Loucy (cell line): Measurements from ENCODE around the gene RHOG.

Source experiments
- H2AFZ ChIP-seq: fragments of 200-600 bp; sonication (generic); 2 replicates; pipeline ENCODE4 v1.6.0; 2016; ENCODE audit warnings: antibody characterized with exemption, mild to moderate bottlenecking, low read length, moderate library complexity
- H3F3A ChIP-seq: fragments of 200-600 bp; 2 replicates; pipeline ENCODE4 v1.6.0; 2016; ENCODE audit warnings: antibody characterized with exemption, low read depth, mild to moderate bottlenecking
- H3K27me3 ChIP-seq: fragments of 200-600 bp; sonication (generic); 2 replicates; pipeline ENCODE4 v1.6.1; 2014; ENCODE audit warnings: low read length, mild to moderate bottlenecking; ENCODE audit not compliant: insufficient read depth, poor library complexity, severe bottlenecking
- H3K36me3 ChIP-seq: fragments of 200-600 bp; sonication (generic); 2 replicates; pipeline ENCODE4 v1.6.1; 2016; ENCODE audit warnings: low read length; ENCODE audit not compliant: insufficient read depth
- H3K4me1 ChIP-seq: fragments of 200-600 bp; sonication (generic); 2 replicates; pipeline ENCODE4 v1.5.1; 2014; ENCODE audit warnings: low read length, mild to moderate bottlenecking; ENCODE audit not compliant: insufficient read depth, poor library complexity, severe bottlenecking
- H3K4me2 ChIP-seq: fragments of 200-600 bp; sonication (generic); 2 replicates; pipeline ENCODE4 v1.6.0; 2014; ENCODE audit warnings: antibody characterized with exemption, low read length, low read depth, mild to moderate bottlenecking; ENCODE audit not compliant: poor library complexity, severe bottlenecking
- H3K4me3 ChIP-seq: fragments of 200-600 bp; sonication (generic); 2 replicates; pipeline ENCODE4 v1.5.1; 2014; ENCODE audit warnings: low read length, mild to moderate bottlenecking, mixed read lengths; ENCODE audit not compliant: poor library complexity, severe bottlenecking
- H3K79me2 ChIP-seq: fragments of 200-600 bp; sonication (generic); 2 replicates; pipeline ENCODE4 v1.6.1; 2014; ENCODE audit warnings: low read length; ENCODE audit not compliant: insufficient read depth
- H3K9ac ChIP-seq: fragments of 200-600 bp; sonication (generic); 2 replicates; pipeline ENCODE4 v1.6.0; 2014; ENCODE audit warnings: mild to moderate bottlenecking, low read depth, low read length, moderate library complexity; ENCODE audit not compliant: poor library complexity, severe bottlenecking
- H3K9me2 ChIP-seq: fragments of 200-600 bp; sonication (generic); replicated peaks from 2 replicates; pipeline ENCODE4 v1.6.1; 2016; ENCODE audit warnings: low read depth, low read length, mixed read lengths
- H3K9me3 ChIP-seq: fragments of 200-600 bp; sonication (generic); 2 replicates; pipeline ENCODE4 v1.6.1; 2014; ENCODE audit warnings: mild to moderate bottlenecking, antibody characterized with exemption, low read length, low read depth; ENCODE audit not compliant: insufficient read depth
- H4K20me1 ChIP-seq: fragments of 200-600 bp; sonication (generic); 2 replicates; pipeline ENCODE4 v1.6.0; 2014; ENCODE audit warnings: antibody characterized with exemption, low read length, mild to moderate bottlenecking; ENCODE audit not compliant: insufficient read depth, poor library complexity, severe bottlenecking
- CTCF ChIP-seq: fragments of 200-600 bp; sonication (generic); conservative IDR thresholded peaks from 2 replicates; pipeline ENCODE4 v1.5.1; 2014; ENCODE audit warnings: mild to moderate bottlenecking, antibody characterized with exemption, low read length
- EZH2phosphoT487 ChIP-seq: fragments of 200-600 bp; IDR thresholded peaks from 2 replicates; pipeline ENCODE4 v1.6.1; 2018; ENCODE audit warnings: antibody characterized with exemption, mild to moderate bottlenecking, moderate library complexity, borderline replicate concordance

RHOG gene

DNA sequence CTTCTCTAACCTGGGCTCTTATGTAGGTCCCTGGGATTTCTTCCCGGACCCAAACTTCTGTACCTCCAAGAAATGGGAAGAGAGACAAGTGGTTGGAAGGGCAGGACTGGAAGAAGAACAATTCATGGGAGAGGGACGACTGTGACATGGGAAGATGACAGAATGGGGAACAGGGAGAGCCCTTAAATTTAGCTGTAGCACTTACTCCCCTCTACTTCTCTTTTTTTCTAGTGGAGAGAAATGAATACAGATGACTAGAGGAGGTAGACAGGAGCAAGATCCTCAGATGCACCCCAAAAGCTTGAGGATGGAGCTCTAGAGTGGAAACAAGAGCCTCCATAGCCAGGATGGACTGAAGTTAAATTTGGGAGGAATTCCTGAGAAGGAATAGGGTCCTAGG, 2.3 kb downstream of the RHOG start:
- Histone ChIP-seq H3K9ac (peak overlapping the region; percentile 92), H3F3A (peaks cover 13% of the 10 kb centered on the region), H3K79me2 (peaks cover 71% of the 10 kb centered on the region), H4K20me1 (peaks cover 48% of the 10 kb centered on the region), H2AFZ (no peak overlapping the region), H3K27me3 (no peaks in the 10 kb centered on the region), H3K9me3 (no peaks in the 10 kb centered on the region), H3K36me3 (no peaks in the 10 kb centered on the region), H3K4me2 (peak overlapping the region; percentile 92), H3K4me1 (peaks cover 68% of the 10 kb centered on the region), H3K4me3 (peak overlapping the region; percentile 88), H3K9me2 (no peaks in the 10 kb centered on the region)
- TF ChIP-seq CTCF (no peak), EZH2phosphoT487 (no peak)

- Histone ChIP-seq H3K9me2 (no peaks in the 10 kb centered on the region), H4K20me1 (peaks cover 55% of the 10 kb centered on the region), H3F3A (peaks cover 13% of the 10 kb centered on the region), H3K79me2 (peaks cover 78% of the 10 kb centered on the region), H3K27me3 (no peaks in the 10 kb centered on the region), H2AFZ (no peak overlapping the region), H3K9ac (peak overlapping the region; percentile 92), H3K4me2 (peak overlapping the region; percentile 92), H3K9me3 (no peaks in the 10 kb centered on the region), H3K36me3 (no peaks in the 10 kb centered on the region), H3K4me1 (peaks cover 75% of the 10 kb centered on the region), H3K4me3 (peak overlapping the region; percentile 88)
- no peak for TF ChIP-seq EZH2phosphoT487
- no peak for TF ChIP-seq CTCF
These were observed 3.0 kb downstream of the RHOG start for GRCh38 chr11:3837793-3838192.

DNA sequence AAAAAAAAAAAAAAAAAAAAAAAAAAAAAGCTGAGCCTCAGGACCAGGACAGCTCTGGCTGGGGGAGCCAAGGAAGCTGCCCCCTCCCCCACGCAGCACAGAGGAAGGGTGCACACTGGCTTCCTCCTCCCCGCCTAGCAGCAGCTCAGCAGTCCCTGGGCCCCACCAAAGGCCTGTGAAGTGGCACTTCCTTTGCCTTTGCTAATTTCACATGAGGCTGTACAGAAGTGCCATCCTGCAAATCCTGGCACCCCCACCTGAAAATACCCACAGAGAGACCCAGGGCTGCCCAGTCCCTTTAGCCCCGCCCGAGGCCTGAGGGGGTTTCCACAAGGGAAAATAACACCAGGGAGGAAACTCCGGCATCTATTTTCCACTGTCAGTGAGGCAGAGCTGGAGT, 3.9 kb downstream of the RHOG start:
- H3K79me2 ChIP-seq, result peaks cover 87% of the 10 kb centered on the region
- no peaks in the 10 kb centered on the region for H3K9me2 ChIP-seq
- no peaks in the 10 kb centered on the region for H3K27me3 ChIP-seq
- H3K4me2 ChIP-seq, result peak overlapping the region; percentile 92
- no peak overlapping the region for H2AFZ ChIP-seq
- no peak for TF ChIP-seq EZH2phosphoT487
- no peak for TF ChIP-seq CTCF
- no peaks in the 10 kb centered on the region for H3K36me3 ChIP-seq
- H4K20me1 ChIP-seq, result peaks cover 64% of the 10 kb centered on the region
- H3K4me1 ChIP-seq, result peaks cover 81% of the 10 kb centered on the region
- H3F3A ChIP-seq, result peaks cover 13% of the 10 kb centered on the region
- H3K4me3 ChIP-seq, result peak overlapping the region; percentile 88
- peak overlapping the region; percentile 92 for H3K9ac ChIP-seq
- no peaks in the 10 kb centered on the region for H3K9me3 ChIP-seq
